HCT116 (cell line): ENCODE results near the gene ISG20.

Experiments used
- CTCF ChIP-seq, 3 experiments: fragments of 200-600 bp in 1 of 3; sonication (generic) in 1 of 3; IDR thresholded peaks in 2 of 3; conservative IDR thresholded peaks in 1 of 3; 2 replicates each; pipeline ENCODE4 v1.5.1; 2012 to 2017; ENCODE audit warnings: low read depth in 2 of 3, low read length in 2 of 3, antibody characterized with exemption in 1 of 3, borderline replicate concordance in 1 of 3, control low read depth in 1 of 3, mild to moderate bottlenecking in 1 of 3, mixed read lengths in 1 of 3, mixed run types in 1 of 3, moderate library complexity in 1 of 3; ENCODE audit not compliant: insufficient read depth in 1 of 3
- POLR2A ChIP-seq: IDR thresholded peaks from 2 replicates; pipeline ENCODE4 v1.7.0; 2011; ENCODE audit warnings: borderline replicate concordance; ENCODE audit not compliant: insufficient read depth, insufficient read length; ENCODE audit errors: extremely low read depth

DNA sequence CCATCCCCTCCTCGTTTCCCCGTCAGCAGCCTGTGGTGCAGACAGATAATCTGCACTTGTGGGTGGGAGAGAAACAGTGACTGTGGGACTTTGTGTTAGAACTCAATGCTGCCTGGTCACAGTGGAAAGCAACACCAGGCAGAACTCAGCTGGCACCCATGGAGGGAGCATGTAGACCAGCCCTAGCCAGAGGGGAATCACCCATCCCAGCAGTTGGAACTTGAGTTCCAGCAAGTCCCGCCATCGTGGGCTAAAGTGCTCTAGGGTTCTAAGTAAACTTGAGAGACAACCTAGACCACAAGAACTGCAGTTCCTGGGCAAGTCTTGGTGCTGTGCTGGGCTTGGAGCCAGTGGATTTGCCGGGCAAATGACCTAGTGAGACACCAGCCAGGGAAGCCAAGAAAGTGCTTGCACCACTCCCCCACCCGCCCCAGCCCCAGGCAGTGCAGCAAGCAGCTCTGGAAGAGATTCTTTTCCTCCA, 24.4 kb downstream of the ISG20 start:
- TF ChIP-seq POLR2A (no peak), CTCF (IDR thresholded peaks at IDR 0.05 in 2 of 3, conservative IDR thresholded peaks at IDR 0.05 in 1 of 3; ENCODE audit: borderline replicate concordance in 1 of 3, insufficient read depth in 1 of 3, low read depth in 2 of 3, low read length in 2 of 3) (no peak)
